ENCODE measurements around the gene LDLRAD4. TPM values are rescaled to one million over a fixed set of nuclear protein-coding genes. Genes with fewer than 3 reads are reported as not detected.

Gene LDLRAD4
- total and polyA plus RNA-seq, 12 donors, result 3.9 to 64.5 (median 36.0) TPM

GRCh38 chr18:13500227-13500865 is 281.8 kb downstream of the LDLRAD4 start:
- TF ChIP-seq CTCF (IDR thresholded peaks at IDR 0.05) (no peak), POLR2A (IDR thresholded peaks at IDR 0.05) (no peak)
- intact Hi-C loops (cut with DNase I), result no loop called here
- no peak overlapping the region for H3K4me3 ChIP-seq

GRCh38 chr18:13500869-13501542 is 282.4 kb downstream of the LDLRAD4 start:
- H3K4me3 ChIP-seq, result no peak overlapping the region
- WGBS, 4 donors, result 34 to 54% (median 42%) methylated on average over 10 of the region's 10 CpGs
- TF ChIP-seq CTCF (IDR thresholded peaks at IDR 0.05) (no peak), POLR2A (IDR thresholded peaks at IDR 0.05) (no peak)
- intact Hi-C loops (cut with DNase I), result no loop called here
- no peaks in the 10 kb centered on the region for H3K27me3 ChIP-seq
- peak; percentile 62 to 88 (median 73) for DNase-seq
- no peaks in the 10 kb centered on the region for H3K36me3 ChIP-seq (replicated peaks in 1 of 2)
- H3K27ac ChIP-seq, result peak overlapping the region in 2 of 5 donors; percentile 24 to 65
- H3K4me1 ChIP-seq (replicated peaks in 1 of 2), result peaks cover 0 to 9% of the 10 kb centered on the region in 2 donors
- no peaks in the 10 kb centered on the region for H3K9me3 ChIP-seq (replicated peaks in 1 of 3)

More at GRCh38 chr18:13500227-13500865, 281.8 kb downstream of the LDLRAD4 start:
- 54 to 73% (median 64%) methylated on average over 15 to 23 of the region's 23 CpGs for WGBS, 4 donors
- no peaks in the 10 kb centered on the region for H3K27me3 ChIP-seq
- H3K9me3 ChIP-seq (replicated peaks in 1 of 3), result no peaks in the 10 kb centered on the region
- no peaks in the 10 kb centered on the region for H3K36me3 ChIP-seq (replicated peaks in 1 of 2)
- H3K27ac ChIP-seq, result peak overlapping the region in 2 of 5 donors; percentile 59 to 65
- peaks cover 0 to 11% of the 10 kb centered on the region in 2 donors for H3K4me1 ChIP-seq (replicated peaks in 1 of 2)
- DNase-seq, result peak in 2 of 7 donors; percentile 13 to 64

- Histone ChIP-seq H3K27me3 (no peaks in the 10 kb centered on the region), H3K9me3 (replicated peaks in 1 of 3) (no peaks in the 10 kb centered on the region), H3K27ac (peak overlapping the region in 1 of 5 donors; percentile 34), H3K36me3 (replicated peaks in 1 of 2) (no peaks in the 10 kb centered on the region), H3K4me3 (no peak overlapping the region), H3K4me1 (replicated peaks in 1 of 2) (peaks cover 0 to 9% of the 10 kb centered on the region in 2 donors)
- TF ChIP-seq POLR2A (IDR thresholded peaks at IDR 0.05) (no peak), CTCF (IDR thresholded peaks at IDR 0.05) (no peak)
- intact Hi-C loops (cut with DNase I), result no loop called here
- 60 to 72% (median 66%) methylated on average over 6 of the region's 6 CpGs for WGBS, 4 donors
- DNase-seq, result no peak
These were observed 283.0 kb downstream of the LDLRAD4 start for GRCh38 chr18:13501543-13501887.

- no peak for TF ChIP-seq POLR2A (IDR thresholded peaks at IDR 0.05)
- no peak for TF ChIP-seq CTCF (IDR thresholded peaks at IDR 0.05)
- H3K9me3 ChIP-seq (replicated peaks in 1 of 3), result no peaks in the 10 kb centered on the region
- DNase-seq, result no peak
- intact Hi-C loops (cut with DNase I), result no loop called here
- H3K27ac ChIP-seq, result peak overlapping the region in 1 of 5 donors; percentile 34
- WGBS, 4 donors, result 71 to 82% (median 75%) methylated on average over 8 of the region's 8 CpGs
- H3K27me3 ChIP-seq, result no peaks in the 10 kb centered on the region
- H3K4me3 ChIP-seq, result no peak overlapping the region
- H3K4me1 ChIP-seq (replicated peaks in 1 of 2), result peaks cover 0 to 9% of the 10 kb centered on the region in 2 donors
- H3K36me3 ChIP-seq (replicated peaks in 1 of 2), result no peaks in the 10 kb centered on the region
These were observed 283.3 kb downstream of the LDLRAD4 start for GRCh38 chr18:13501891-13502290.
